Measurements from ENCODE around the gene MACROD2. TPM values are rescaled to one million over a fixed set of nuclear protein-coding genes. Genes with fewer than 3 reads are reported as not detected.

Gene MACROD2
- polyA plus RNA-seq, 2 of the 4 experiments (the other 2 are of a cell fraction), result 0.96 to 1.3 TPM

DNA sequence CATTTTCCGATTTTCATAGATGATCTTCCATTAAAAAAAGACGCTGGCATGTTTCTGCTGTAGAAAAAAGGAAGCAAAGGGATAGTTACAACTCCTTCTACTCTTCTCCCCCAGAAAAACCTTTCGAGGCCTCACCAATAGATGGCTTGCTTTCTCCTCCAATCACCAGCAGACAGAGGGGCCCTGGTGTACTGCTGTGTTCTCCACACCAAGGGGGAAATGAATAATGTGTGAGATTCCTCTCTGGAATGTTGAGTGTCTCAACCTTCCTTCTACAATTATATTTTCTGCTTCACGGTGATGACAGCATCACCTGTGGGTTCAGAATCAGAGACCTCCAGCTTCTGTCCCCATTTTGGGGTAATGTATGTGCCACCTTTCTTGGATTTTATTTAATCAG lies 527.8 kb downstream of the MACROD2 start (continued):
- TF ChIP-seq FOSB (CRISPR knock-in tag; IDR thresholded peaks at IDR 0.05) (no peak), TP53 (CRISPR knock-in tag; IDR thresholded peaks at IDR 0.05) (no peak), FOSL2 (IDR thresholded peaks at IDR 0.05) (no peak), FOSL2 (CRISPR knock-in tag; IDR thresholded peaks at IDR 0.05) (no peak), GATA3 (IDR thresholded peaks at IDR 0.05; ENCODE audit: borderline replicate concordance) (no peak)

DNA sequence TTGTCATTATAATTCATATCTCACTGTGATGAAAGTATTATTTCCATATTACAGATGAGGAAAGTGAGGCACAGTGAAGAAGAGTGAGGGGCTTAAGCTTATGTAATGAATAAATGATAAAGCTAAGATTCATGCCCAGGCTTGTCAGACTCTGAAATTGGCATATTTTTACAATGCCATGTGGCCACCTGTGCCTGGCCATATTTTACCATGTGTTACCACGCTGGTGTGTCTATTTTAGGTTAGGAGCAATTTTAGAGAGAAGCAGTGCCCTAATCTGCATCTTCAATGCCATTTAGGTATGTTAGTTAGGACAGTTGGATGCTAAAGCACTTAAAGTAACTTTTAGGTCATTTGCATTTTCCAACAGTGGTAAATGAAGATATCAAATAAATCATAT lies 530.1 kb downstream of the MACROD2 start:
- no peak overlapping the region for H3K4me3 ChIP-seq
- FAIRE-seq, result no peak
- TF ChIP-seq, protein P1, sequence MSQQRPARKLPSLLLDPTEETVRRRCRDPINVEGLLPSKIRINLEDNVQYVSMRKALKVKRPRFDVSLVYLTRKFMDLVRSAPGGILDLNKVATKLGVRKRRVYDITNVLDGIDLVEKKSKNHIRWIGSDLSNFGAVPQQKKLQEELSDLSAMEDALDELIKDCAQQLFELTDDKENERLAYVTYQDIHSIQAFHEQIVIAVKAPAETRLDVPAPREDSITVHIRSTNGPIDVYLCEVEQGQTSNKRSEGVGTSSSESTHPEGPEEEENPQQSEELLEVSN (IDR thresholded peaks at IDR 0.05; ENCODE audit: borderline replicate concordance, low read depth), result no peak
- TF ChIP-seq KDM5A (IDR thresholded peaks at IDR 0.05) (no peak), CHD2 (IDR thresholded peaks at IDR 0.05; ENCODE audit: low read length, partially characterized antibody) (no peak), NFE2L2 (conservative IDR thresholded peaks at IDR 0.05; ENCODE audit: low read length) (no peak), RNF2 (IDR thresholded peaks at IDR 0.05; ENCODE audit: borderline replicate concordance, low read depth) (no peak), HDAC2 (IDR thresholded peaks at IDR 0.05) (no peak), RFX5 (IDR thresholded peaks at IDR 0.05) (no peak), HOXB5 (CRISPR knock-in tag; IDR thresholded peaks at IDR 0.05) (no peak), SREBF2 (IDR thresholded peaks at IDR 0.05) (no peak)
- TF ChIP-seq, protein P2, sequence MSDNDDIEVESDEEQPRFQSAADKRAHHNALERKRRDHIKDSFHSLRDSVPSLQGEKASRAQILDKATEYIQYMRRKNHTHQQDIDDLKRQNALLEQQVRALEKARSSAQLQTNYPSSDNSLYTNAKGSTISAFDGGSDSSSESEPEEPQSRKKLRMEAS (IDR thresholded peaks at IDR 0.05), result no peak
- TF ChIP-seq, protein P3, sequence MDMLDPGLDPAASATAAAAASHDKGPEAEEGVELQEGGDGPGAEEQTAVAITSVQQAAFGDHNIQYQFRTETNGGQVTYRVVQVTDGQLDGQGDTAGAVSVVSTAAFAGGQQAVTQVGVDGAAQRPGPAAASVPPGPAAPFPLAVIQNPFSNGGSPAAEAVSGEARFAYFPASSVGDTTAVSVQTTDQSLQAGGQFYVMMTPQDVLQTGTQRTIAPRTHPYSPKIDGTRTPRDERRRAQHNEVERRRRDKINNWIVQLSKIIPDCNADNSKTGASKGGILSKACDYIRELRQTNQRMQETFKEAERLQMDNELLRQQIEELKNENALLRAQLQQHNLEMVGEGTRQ (IDR thresholded peaks at IDR 0.05), result no peak
- H3K9me3 ChIP-seq, result no peaks in the 10 kb centered on the region
- no peak overlapping the region for H3K4me2 ChIP-seq
- no peak for DNase-seq (ENCODE audit: low read depth in 1 of 2, low spot score in 1 of 2)
- ATAC-seq, result no peak
- H3K27ac ChIP-seq, result no peak overlapping the region
- 0 out of 3 replicates have a peak, but pooled peaks cover 5% of the 10 kb centered on the region for H3K4me1 ChIP-seq
- ChIA-PET POLR2A (no interaction called here), CTCF (no interaction called here)
- 67% methylated on average over 1 of the region's 1 CpG for WGBS (ENCODE audit: missing lambda C conversion rate)

DNA sequence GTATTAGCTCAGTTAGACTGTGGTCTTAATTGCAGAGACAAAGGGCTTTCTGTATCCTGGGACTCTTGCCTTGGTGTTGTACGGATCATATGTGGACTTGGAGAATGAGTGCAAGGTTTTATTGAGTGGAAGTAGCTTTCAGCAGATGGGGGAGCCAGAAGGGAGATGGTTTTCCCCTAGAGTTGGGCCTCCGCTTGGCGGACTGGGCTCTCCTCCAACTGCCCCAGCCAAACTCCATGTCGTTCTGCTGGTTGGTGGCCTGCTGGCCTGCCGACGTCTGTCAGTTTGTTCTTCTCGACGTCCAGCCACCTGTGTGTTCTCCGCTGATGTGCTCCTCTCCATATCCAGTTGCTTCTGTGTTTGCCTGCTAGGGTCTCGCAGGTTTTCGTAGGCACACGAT lies 531.6 kb downstream of the MACROD2 start:
- no peaks in the 10 kb centered on the region for H3K4me1 ChIP-seq
- FAIRE-seq (no peak), ATAC-seq (no peak), DNase-seq (ENCODE audit: low read depth in 1 of 2, low spot score in 1 of 2) (no peak)
- POLR2A ChIA-PET, result no interaction called here
- no peak overlapping the region for H3K4me2 ChIP-seq
- no peaks in the 10 kb centered on the region for H3K9me3 ChIP-seq
- 80% methylated on average over 12 of the region's 12 CpGs for WGBS (ENCODE audit: missing lambda C conversion rate)
- no peak overlapping the region for H3K27ac ChIP-seq
- TF ChIP-seq ZNF302 (CRISPR knock-in tag; IDR thresholded peaks at IDR 0.05), result no peak
- no peak overlapping the region for H3K4me3 ChIP-seq
- CTCF ChIA-PET, result no interaction called here

DNA sequence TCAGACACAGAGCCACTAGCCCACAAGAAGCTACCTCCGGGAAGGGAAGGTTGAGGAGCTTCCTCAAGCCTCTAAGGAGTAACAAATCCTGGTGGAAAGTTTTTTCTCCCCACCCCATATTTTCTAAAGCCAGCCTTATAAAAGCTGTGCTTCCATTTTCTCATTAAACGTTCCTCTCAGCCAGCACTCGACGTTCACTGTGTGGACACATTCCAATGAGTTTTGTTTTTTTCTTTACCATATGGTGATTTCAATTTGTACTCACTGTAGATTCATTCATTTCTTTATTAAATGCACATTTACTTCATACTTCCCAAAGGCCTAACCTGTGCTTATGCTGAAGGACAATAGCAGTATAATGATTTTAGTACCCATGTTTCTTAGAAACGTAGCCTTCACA lies 536.5 kb downstream of the MACROD2 start:
- CTCF ChIA-PET, result interaction anchor here (0.7 kb wide), 2 partner anchors 55 to 315 kb away, joined by 4 read pairs; no protein-coding TSS in a partner anchor
- TF ChIP-seq FOSL2 (IDR thresholded peaks at IDR 0.05) (no peak), FOSL2 (CRISPR knock-in tag; IDR thresholded peaks at IDR 0.05) (no peak), HOXB13 (CRISPR knock-in tag; IDR thresholded peaks at IDR 0.05; ENCODE audit: low read depth) (no peak), ZSCAN20 (CRISPR knock-in tag; IDR thresholded peaks at IDR 0.05) (no peak), ZNF302 (CRISPR knock-in tag; IDR thresholded peaks at IDR 0.05) (no peak), ZC3H11A (IDR thresholded peaks at IDR 0.05) (no peak), CHD4 (IDR thresholded peaks at IDR 0.05; ENCODE audit: borderline replicate concordance) (no peak), NPAS2 (CRISPR knock-in tag; IDR thresholded peaks at IDR 0.05; ENCODE audit: borderline replicate concordance) (no peak), HDAC2 (IDR thresholded peaks at IDR 0.05) (no peak), BHLHE40 (IDR thresholded peaks at IDR 0.05; ENCODE audit: low read depth, low read length) (no peak), CHD2 (IDR thresholded peaks at IDR 0.05; ENCODE audit: low read length, partially characterized antibody) (no peak), ESRRA (IDR thresholded peaks at IDR 0.05; ENCODE audit: borderline replicate concordance, low read length) (no peak), NFE2L2 (conservative IDR thresholded peaks at IDR 0.05; ENCODE audit: low read length) (no peak), SREBF2 (IDR thresholded peaks at IDR 0.05) (no peak), POLR2AphosphoS2 (conservative IDR thresholded peaks at IDR 0.05; ENCODE audit: low read length) (no peak)
- TF ChIP-seq, protein P4, sequence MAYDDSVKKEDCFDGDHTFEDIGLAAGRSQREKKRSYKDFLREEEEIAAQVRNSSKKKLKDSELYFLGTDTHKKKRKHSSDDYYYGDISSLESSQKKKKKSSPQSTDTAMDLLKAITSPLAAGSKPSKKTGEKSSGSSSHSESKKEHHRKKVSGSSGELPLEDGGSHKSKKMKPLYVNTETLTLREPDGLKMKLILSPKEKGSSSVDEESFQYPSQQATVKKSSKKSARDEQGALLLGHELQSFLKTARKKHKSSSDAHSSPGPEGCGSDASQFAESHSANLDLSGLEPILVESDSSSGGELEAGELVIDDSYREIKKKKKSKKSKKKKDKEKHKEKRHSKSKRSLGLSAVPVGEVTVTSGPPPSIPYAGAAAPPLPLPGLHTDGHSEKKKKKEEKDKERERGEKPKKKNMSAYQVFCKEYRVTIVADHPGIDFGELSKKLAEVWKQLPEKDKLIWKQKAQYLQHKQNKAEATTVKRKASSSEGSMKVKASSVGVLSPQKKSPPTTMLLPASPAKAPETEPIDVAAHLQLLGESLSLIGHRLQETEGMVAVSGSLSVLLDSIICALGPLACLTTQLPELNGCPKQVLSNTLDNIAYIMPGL (CRISPR knock-in tag; IDR thresholded peaks at IDR 0.05; ENCODE audit: borderline replicate concordance), result no peak
- TF ChIP-seq, protein P3 (IDR thresholded peaks at IDR 0.05), result no peak
- TF ChIP-seq, protein P1 (IDR thresholded peaks at IDR 0.05; ENCODE audit: borderline replicate concordance, low read depth), result no peak
- TF ChIP-seq, protein P2 (IDR thresholded peaks at IDR 0.05), result no peak
- POLR2A ChIA-PET, result no interaction called here
- H3K9me3 ChIP-seq, result no peaks in the 10 kb centered on the region
- FAIRE-seq, result peak; percentile 18
- H3K27ac ChIP-seq, result no peak overlapping the region
- H3K4me1 ChIP-seq, result no peaks in the 10 kb centered on the region
- no peak overlapping the region for H3K4me3 ChIP-seq
- ATAC-seq, result no peak
- WGBS (ENCODE audit: missing lambda C conversion rate), result 77% methylated on average over 5 of the region's 5 CpGs
- no peak overlapping the region for H3K4me2 ChIP-seq
- no peak for DNase-seq (ENCODE audit: low read depth in 1 of 2, low spot score in 1 of 2)

All from A549 (cell line).